ENCODE measurements around the gene HRCT1.

The HRCT1 gene

DNA sequence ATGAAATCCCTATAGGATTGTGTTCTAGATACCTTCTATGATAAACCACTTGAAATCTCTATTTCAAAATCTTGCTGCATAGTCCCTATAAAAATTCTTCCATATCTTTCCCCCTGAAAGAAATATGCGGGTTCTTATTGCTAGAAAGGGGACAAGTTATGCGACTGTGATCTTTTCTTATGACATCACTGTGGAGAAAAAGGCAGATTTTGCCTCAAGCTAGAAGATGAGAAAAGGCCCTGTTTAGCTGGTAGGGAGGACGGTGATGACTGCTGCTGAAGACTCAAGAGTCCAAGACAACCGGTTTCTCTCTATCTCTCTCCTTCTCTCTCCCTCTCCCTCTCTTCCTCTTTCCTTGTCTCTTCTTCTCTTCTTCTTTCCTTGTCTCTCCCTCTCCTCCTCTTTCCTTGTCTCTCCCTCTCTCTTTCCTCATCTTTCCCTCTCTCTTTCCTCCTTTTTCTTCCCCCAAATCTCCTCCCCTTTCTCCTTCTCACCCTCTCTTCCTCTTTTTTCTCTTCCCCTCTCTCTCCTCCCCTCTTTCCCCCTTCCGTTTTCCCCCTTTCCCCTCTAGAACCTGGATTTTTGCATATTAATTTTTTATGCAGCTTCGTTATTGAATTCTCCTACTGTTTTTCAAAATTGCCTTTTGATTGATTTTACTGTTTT, 46.7 kb downstream of the HRCT1 start:
- H3K36me3 Mint-ChIP-seq (ENCODE audit: low read depth), result no peaks in the 10 kb centered on the region

DNA sequence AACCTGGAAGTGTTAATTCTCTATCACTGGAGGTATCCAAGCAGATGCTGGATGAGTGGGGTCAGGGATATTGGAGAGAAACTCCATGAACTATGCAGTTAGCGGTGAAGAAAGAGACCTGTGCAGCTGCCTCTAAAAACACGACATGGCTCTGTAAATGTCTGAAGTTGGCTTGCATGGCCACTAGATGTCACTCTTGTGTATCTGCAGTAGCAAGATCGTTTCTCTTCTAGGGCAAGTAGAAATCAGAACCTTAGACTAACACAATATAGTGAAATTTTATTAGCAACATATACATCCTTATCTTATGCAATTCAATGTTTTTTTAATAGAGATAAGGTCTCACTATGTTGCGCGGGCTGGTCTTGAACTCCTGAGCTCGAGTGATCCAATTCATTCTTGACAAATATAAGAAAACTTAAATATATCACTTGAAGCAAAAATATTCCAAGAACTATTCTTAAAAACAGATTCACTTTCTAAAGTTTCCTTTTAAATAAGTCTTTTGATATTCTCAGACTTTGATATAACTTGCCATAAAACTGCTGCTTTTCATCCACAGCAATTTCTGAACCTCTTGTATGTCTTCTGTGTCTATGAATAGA, 49.0 kb downstream of the HRCT1 start:
- peaks cover 12% of the 10 kb centered on the region for H3K4me1 Mint-ChIP-seq
- TF ChIP-seq, protein P1, sequence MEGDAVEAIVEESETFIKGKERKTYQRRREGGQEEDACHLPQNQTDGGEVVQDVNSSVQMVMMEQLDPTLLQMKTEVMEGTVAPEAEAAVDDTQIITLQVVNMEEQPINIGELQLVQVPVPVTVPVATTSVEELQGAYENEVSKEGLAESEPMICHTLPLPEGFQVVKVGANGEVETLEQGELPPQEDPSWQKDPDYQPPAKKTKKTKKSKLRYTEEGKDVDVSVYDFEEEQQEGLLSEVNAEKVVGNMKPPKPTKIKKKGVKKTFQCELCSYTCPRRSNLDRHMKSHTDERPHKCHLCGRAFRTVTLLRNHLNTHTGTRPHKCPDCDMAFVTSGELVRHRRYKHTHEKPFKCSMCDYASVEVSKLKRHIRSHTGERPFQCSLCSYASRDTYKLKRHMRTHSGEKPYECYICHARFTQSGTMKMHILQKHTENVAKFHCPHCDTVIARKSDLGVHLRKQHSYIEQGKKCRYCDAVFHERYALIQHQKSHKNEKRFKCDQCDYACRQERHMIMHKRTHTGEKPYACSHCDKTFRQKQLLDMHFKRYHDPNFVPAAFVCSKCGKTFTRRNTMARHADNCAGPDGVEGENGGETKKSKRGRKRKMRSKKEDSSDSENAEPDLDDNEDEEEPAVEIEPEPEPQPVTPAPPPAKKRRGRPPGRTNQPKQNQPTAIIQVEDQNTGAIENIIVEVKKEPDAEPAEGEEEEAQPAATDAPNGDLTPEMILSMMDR (IDR thresholded peaks at IDR 0.05; ENCODE audit: unreplicated experiment in 3 of 3), result peak; percentile 88 to 90 (median 89)

More for the DNA sequence above, 46.7 kb downstream of the HRCT1 start:
- H3K9me3 Mint-ChIP-seq, result no peaks in the 10 kb centered on the region
- no peak overlapping the region for H3K4me3 Mint-ChIP-seq
- peaks cover 10% of the 10 kb centered on the region for H3K4me1 Mint-ChIP-seq
- peaks cover 18% of the 10 kb centered on the region for H3K27me3 Mint-ChIP-seq (ENCODE audit: low read depth)
- TF ChIP-seq, protein P1 (IDR thresholded peaks at IDR 0.05; ENCODE audit: unreplicated experiment in 3 of 3), result no peak
- no peak overlapping the region for H3K27ac Mint-ChIP-seq

DNA sequence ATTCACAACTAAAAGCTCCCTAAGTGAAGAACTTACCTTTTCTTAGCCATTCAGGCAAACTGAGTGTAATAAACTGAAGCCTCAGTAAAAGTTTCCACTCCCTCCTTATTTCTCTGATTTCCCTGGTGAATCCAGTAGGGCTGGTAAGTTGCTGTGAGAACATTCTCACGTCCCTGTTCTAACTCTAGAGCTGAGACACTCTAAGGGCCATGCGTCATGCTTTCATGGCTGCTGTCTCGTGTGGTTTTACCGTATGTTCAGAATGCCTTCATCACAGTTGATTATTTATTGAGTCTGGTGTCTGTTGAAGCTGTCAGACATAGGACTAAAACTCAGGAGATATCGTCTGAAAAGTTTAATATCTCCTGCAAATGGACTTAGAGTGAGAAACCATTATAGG, 50.6 kb downstream of the HRCT1 start:
- Mint-ChIP-seq H3K9me3 (no peaks in the 10 kb centered on the region), H3K36me3 (ENCODE audit: low read depth) (no peaks in the 10 kb centered on the region), H3K4me3 (no peak overlapping the region), H3K4me1 (peaks cover 21% of the 10 kb centered on the region), H3K27ac (no peak overlapping the region), H3K27me3 (ENCODE audit: low read depth) (peaks cover 10% of the 10 kb centered on the region)
- TF ChIP-seq, protein P1 (IDR thresholded peaks at IDR 0.05; ENCODE audit: unreplicated experiment in 3 of 3), result no peak

More for the DNA sequence above, 49.0 kb downstream of the HRCT1 start:
- Mint-ChIP-seq H3K27me3 (ENCODE audit: low read depth) (peaks cover 10% of the 10 kb centered on the region), H3K36me3 (ENCODE audit: low read depth) (no peaks in the 10 kb centered on the region), H3K27ac (no peak overlapping the region), H3K9me3 (no peaks in the 10 kb centered on the region), H3K4me3 (no peak overlapping the region)
